Neural cell (in vitro differentiated cells): Measurements from ENCODE around the gene LAGE3.

Source experiments
- EP300 ChIP-seq: fragments of 450-650 bp; conservative IDR thresholded peaks from 2 replicates; pipeline ENCODE4 v1.6.1; 2014; ENCODE audit warnings: antibody characterized with exemption, mild to moderate bottlenecking, moderate library complexity; ENCODE audit not compliant: poor library complexity, severe bottlenecking
- EZH2 ChIP-seq: fragments of 200-600, 300-800 bp; shearing (Covaris generic), sonication (generic); IDR thresholded peaks from 2 replicates; pipeline ENCODE4 v1.6.1; 2014; ENCODE audit warnings: antibody characterized with exemption, low read length, borderline replicate concordance, mild to moderate bottlenecking; ENCODE audit not compliant: insufficient read depth, poor library complexity, severe bottlenecking
- MXI1 ChIP-seq: fragments of 450-650 bp; conservative IDR thresholded peaks from 2 replicates; pipeline ENCODE4 v1.6.1; 2014; ENCODE audit warnings: antibody characterized with exemption, mild to moderate bottlenecking; ENCODE audit not compliant: poor library complexity, severe bottlenecking
- TF ChIP-seq, protein P1 (sequence below): fragments of 450-650 bp; IDR thresholded peaks from 2 replicates; pipeline ENCODE4 v1.5.1; 2014; ENCODE audit warnings: antibody characterized with exemption, mild to moderate bottlenecking, moderate library complexity; ENCODE audit not compliant: poor library complexity, severe bottlenecking

DNA sequence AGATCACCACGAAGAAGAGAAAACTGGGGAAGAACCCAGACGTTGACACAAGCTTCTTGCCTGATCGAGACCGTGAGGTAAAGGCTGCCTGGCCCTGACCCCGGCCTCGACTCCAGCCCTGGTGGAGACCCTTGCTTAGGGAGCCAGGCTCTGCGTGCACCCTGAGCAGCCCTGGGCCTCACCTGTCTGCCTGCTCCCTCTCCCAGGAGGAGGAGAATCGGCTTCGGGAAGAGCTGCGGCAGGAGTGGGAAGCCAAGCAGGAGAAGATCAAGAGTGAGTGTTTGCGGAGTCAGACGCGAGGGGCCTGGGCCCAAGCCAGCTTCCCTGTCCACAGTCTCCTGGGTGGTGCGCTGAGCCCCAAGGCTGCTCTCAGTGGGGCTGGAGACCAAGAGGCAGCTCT is 30.6 kb downstream of the LAGE3 start:
- TF ChIP-seq, protein P1, sequence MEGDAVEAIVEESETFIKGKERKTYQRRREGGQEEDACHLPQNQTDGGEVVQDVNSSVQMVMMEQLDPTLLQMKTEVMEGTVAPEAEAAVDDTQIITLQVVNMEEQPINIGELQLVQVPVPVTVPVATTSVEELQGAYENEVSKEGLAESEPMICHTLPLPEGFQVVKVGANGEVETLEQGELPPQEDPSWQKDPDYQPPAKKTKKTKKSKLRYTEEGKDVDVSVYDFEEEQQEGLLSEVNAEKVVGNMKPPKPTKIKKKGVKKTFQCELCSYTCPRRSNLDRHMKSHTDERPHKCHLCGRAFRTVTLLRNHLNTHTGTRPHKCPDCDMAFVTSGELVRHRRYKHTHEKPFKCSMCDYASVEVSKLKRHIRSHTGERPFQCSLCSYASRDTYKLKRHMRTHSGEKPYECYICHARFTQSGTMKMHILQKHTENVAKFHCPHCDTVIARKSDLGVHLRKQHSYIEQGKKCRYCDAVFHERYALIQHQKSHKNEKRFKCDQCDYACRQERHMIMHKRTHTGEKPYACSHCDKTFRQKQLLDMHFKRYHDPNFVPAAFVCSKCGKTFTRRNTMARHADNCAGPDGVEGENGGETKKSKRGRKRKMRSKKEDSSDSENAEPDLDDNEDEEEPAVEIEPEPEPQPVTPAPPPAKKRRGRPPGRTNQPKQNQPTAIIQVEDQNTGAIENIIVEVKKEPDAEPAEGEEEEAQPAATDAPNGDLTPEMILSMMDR: no peak
- TF ChIP-seq EZH2: no peak
- no peak for TF ChIP-seq MXI1
- no peak for TF ChIP-seq EP300
